Colon (tissue), 2 donors: ENCODE measurements around the gene HIVEP3.

Source experiments
- FAIRE-seq: peaks from 2 replicates; lab custom pipeline; 2012; peaks lifted over from hg19 to GRCh38; lab: Jason Lieb, UNC
- donor health status: control.
- donor health status: control.

Gene HIVEP3

DNA sequence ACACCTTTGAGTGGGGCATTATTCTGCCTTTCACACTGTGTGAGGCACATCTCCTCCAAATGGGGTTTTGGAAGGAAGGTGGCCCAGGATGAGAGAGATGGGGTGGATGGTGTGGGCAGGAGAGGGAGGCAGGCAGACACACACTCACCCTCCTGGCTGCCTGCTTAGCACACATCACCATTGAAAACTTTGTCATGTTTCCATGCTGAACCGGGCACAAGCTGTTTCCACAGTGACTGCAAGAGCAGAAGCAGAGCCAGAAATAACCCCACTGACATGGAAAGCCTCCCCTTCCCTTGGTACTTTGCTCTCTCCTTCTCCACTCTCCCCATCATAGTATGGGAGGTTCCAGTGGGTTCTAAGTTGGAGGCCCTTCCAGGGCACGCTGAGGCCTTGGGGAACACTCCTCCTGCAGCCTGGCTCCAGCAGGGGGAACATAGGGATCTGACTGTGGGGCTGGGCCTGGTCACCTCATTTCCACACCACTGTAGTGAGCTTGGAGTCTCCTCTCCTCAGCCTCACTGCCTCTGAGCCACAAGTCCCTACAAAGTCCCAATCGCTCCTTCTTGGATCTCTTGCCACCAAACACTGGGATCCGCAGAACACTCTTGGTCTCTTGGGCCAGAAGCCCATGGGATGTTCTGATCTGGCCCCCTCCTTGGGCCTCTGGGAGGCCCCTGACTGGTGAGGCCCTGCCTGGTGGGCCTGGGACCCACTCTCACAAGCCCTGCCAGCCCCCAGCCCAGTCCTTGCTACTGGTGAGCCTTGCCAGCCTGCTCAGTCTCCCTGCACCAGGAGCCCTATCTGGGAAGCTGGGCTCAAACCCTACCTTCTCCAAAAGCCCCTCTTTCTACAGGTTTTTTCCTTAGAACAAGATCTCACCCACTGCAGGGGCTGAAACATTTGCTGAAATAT, 271.2 kb downstream of the HIVEP3 start:
- no peak for FAIRE-seq

DNA sequence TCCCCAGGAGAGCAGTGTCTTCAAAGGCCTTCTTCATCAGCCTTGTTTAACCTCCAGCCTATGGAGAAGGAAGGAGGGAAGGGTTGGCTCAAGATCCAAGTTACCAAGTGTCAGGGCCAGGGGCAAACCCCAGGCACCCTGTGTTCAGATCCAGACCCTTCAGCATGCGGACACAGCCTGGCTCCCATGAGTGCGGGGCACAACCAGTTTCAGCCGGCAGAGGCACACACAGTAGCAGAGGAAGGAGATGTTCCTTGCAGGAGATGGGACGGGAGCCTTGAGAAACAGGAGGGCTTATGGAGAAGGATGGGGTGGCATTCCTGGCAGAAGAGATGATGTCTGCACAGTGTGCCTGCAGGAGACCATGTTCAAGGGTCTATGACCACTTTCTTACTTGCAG, 272.5 kb downstream of the HIVEP3 start:
- FAIRE-seq = no peak

- FAIRE-seq = no peak
Observed at GRCh38 chr1:41645062-41645461, 273.7 kb downstream of the HIVEP3 start.

GRCh38 chr1:41642922-41643821, 275.6 kb downstream of the HIVEP3 start:
- FAIRE-seq = no peak

GRCh38 chr1:41641941-41642527, 276.7 kb downstream of the HIVEP3 start:
- FAIRE-seq = no peak

- FAIRE-seq = no peak
Observed at GRCh38 chr1:41641475-41641814, 277.3 kb downstream of the HIVEP3 start.

DNA sequence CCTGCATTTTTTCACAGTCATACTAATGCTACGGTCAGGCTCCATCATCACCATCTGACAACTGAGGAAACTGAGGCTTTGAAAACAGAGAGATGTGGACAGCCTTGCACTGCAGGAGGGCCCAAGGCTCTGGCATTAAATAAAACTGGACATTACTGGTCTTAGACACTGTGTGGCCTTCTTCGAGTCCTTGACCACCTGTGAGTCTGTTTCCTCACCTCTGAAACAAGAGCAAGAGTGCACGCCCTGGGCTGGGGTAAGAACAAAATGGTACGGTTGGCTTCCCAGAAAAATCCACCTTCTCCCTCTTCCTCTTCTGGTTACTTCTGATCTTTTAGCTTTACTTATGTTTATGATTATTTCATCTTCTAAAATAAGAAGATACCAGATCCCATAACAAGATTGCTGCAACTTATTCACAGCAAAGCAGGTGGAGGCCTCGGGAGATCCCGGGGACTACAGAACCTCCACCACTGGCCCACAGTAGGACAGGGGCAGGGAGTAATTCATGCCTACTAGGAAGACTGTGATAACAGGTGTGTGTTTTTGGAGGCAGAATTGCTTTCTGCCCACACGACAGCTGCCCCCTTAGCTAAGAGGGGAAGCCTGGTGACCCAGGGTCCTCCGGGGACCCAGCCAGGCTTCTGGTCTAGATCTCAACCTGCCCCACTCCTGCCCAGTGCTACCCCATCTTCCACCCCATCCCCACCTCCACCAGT, 277.8 kb downstream of the HIVEP3 start:
- FAIRE-seq = no peak

- FAIRE-seq = no peak
Observed at GRCh38 chr1:41640141-41640751, 278.5 kb downstream of the HIVEP3 start.

DNA sequence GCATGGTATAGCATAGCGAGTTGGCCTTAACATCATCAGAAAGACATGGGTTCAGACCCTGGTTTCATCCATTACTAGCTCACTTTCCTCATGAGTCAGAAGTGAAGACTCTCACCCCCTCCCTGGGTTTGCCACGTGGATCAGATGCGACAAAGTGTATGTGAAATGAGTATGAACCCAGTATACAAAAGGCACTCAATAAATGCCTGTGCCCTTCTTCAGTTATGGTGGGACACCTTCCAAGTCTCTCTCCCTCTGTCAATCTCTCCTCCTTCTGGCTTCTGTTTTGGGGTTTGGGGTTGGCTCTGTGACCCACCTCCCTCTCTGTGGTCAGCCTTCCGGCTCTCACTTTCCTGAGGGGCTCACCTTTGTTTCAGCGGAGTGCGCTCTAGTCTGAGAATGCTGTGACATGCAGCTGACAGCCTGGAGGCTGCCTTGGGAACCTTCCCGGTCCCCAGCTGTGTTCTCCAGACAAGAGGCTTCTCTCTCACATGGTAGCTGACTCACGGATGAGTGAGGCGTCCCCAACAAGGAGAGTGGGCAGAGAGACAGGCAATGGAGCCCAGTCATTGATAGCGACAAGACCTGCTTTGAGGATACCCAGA, 279.3 kb downstream of the HIVEP3 start:
- no peak for FAIRE-seq

GRCh38 chr1:41638086-41639024, 280.4 kb downstream of the HIVEP3 start:
- FAIRE-seq = no peak

GRCh38 chr1:41637367-41637766, 281.4 kb downstream of the HIVEP3 start:
- FAIRE-seq = no peak

GRCh38 chr1:41633764-41634163, 285.0 kb downstream of the HIVEP3 start:
- no peak for FAIRE-seq

DNA sequence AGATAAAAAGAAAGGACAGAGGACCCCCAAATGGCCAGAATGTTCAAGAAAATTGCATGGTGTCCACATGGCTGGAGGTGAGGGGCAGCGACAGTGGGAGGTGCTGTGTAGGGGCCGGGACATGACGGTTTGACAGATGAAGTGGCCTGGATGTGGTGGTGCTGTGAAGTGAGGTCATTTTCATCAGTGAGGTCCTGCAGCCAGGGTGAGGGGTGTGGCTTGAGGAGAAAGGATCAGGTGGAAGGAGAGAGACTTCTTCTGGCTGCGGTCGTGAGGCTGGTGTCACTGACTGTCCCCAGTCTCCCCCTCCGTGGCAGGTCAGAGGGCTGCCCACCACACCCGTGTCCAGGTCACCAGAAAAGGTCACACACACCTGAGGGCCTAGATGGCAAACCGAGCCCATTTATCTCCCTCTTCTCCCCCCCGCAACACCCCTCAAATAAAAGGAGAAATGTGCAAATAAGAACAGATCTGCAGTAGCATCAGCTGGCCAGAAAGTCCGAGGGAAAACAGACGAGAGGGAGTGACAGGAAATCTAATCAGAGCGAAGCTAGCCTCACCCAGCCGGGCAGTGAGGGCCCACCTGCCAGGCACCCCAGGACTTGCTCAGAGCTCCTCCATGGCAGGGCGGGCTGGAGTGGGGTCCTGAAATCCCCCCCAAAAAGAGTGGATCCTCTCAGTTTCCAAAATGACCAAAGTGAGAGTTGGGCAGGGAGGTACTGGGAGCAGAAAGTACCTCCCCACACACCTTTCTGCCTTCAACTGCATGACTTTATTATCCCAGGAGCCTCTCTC, 285.7 kb downstream of the HIVEP3 start:
- FAIRE-seq = no peak

- FAIRE-seq = no peak
Observed at GRCh38 chr1:41631971-41632370, 286.8 kb downstream of the HIVEP3 start.

DNA sequence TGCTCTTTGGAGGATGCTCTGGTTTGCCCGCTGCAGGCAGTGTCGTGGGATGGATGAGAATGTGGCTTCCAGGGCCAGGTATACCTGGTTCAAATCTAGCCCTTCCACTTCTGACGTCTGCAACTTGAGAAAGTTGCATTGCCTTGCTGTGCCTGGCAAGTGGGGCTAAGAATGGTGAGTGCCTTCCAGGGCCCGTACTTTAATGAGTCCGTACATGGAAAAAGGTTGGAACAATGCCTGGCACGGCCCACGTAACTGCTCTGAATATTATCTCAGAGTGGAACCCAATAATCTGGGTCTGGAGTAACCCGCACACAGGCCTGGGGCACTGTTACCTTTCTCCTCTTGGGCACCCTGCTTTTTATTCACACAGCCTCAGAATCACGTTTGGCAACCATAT, 287.6 kb downstream of the HIVEP3 start:
- no peak for FAIRE-seq

- FAIRE-seq = peak; percentile 18
Observed at GRCh38 chr1:41629571-41629970, 289.2 kb downstream of the HIVEP3 start.

GRCh38 chr1:41629141-41629540, 289.6 kb downstream of the HIVEP3 start:
- no peak for FAIRE-seq

DNA sequence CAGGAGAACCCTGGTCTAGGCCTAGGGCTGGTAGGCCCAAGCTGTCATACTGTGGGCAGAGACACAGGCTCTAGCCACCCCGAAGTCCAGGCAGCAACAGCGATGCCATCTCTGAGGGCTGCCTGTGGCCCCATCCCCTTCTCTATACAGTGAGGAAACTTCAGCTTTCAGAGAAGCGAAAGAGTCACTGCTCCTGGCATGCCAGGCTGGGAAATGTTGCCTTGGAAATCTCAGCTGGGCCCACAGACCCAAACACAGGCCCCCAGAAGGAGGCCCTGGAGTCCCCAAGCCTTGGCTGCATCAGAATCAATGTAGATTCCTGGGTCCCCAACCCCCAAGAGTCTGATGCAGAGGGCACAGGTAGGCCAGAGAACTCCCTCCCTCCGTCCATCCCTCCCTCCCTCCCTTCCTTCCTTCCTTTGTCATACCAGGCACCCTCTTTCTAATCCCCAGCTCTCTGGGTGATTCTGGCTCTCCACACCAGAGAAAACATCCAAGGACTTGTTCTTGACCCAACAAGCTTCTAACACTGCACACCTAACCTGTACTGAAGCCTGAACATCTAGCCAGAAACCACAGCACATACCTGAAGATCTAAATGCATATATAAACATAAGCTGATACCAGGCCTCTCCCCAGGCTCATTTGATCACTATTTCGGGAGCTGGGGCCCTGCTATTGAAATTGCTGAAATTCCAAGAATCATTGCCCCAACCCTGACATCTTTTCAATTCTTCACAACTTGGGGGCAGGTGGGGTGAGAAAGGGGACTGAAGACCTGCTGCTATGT, 291.0 kb downstream of the HIVEP3 start:
- FAIRE-seq = no peak
